Skeletal muscle tissue (tissue), 4 donors: Measurements from ENCODE around the gene RNLS. TPM values are rescaled to one million over a fixed set of nuclear protein-coding genes. Genes with fewer than 3 reads are reported as not detected.
"Not testable (repeated sequence)": the region's sequence is repeated elsewhere in the genome, so short reads cannot be mapped to it uniquely, and the experiment has no call there.

Experiments used
- H3K27ac ChIP-seq: one replicate; pipeline ENCODE4 v1.7.0; 2013; ENCODE audit warnings: mild to moderate bottlenecking, low read depth, low read length, inconsistent platforms
- H3K27me3 ChIP-seq, 3 donors: one replicate each; pipeline ENCODE4 v1.7.0; 2013; ENCODE audit warnings: low read length in 3 of 3; ENCODE audit not compliant: control insufficient read depth in 3 of 3, insufficient read depth in 3 of 3
- H3K36me3 ChIP-seq, 3 donors: one replicate each; pipeline ENCODE4 v1.7.0; 2013; ENCODE audit warnings: low read length in 3 of 3; ENCODE audit not compliant: control insufficient read depth in 3 of 3, insufficient read depth in 3 of 3
- H3K4me1 ChIP-seq, 3 donors: one replicate each; pipeline ENCODE4 v1.7.0; 2013; ENCODE audit warnings: low read length in 3 of 3, mild to moderate bottlenecking in 3 of 3; ENCODE audit not compliant: control insufficient read depth in 3 of 3, insufficient read depth in 3 of 3
- H3K4me3 ChIP-seq, 3 donors: one replicate each; pipeline ENCODE4 v1.7.0; 2013; ENCODE audit warnings: low read length in 3 of 3
- H3K9ac ChIP-seq, 3 donors: one replicate each; pipeline ENCODE4 v1.7.0; 2013; ENCODE audit warnings: low read length in 3 of 3, mild to moderate bottlenecking in 3 of 3, moderate library complexity in 2 of 3, low read depth in 1 of 3
- H3K9me3 ChIP-seq, 3 donors: one replicate each; pipeline ENCODE4 v1.7.0; 2013; ENCODE audit warnings: low read length in 3 of 3; ENCODE audit not compliant: control insufficient read depth in 3 of 3
- total RNA-seq: library from RNA; depleted of rRNA; stranded (reverse); fragments of >200 nt; gene quantifications from one replicate; pipeline ENCODE4 v1.2.3, GENCODE V29; 2014
- donor health status: Osteomylitis.

The RNLS gene
- total RNA-seq, 1 donor from 2014 or later, result 4.7 TPM

DNA sequence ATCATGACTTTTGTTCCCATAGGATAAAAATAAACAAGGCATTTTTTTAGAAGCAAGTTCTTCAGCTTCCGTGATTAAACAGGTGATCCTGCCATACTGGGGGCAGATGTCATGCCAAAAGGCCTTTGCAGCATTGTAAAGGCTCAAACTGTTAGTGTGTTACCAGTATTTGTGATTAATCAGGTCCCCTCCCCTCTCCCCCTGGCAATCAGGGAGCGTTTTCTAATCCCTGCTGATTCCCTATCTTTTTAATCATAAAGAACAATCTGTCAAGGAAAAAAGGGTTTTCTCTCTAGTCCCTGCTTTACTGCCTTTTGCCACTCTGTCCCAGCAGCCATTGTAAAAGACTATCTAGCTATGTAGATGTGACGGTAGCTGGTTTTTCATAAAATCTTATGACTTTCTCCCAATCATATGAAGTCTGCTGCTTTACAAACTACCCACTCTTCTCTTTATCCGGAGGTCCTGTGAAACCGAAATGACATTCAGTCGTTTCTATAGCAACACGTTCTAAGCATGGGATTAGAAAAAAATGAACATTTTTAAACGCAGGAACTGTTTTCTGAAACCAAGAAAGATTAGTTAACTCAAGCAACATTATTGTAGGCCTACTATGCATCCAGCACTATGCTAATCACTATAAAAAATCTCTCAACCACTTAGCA, 210.9 kb downstream of the RNLS start:
- no peaks in the 10 kb centered on the region for H3K36me3 ChIP-seq
- no peak overlapping the region for H3K27ac ChIP-seq
- H3K9me3 ChIP-seq, result no peaks in the 10 kb centered on the region
- no peak overlapping the region for H3K4me3 ChIP-seq
- no peak overlapping the region for H3K9ac ChIP-seq
- peaks cover 0 to 4% (median 0%) of the 10 kb centered on the region in 3 donors for H3K4me1 ChIP-seq
- H3K27me3 ChIP-seq, result no peaks in the 10 kb centered on the region

- no peaks in the 10 kb centered on the region for H3K27me3 ChIP-seq
- no peaks in the 10 kb centered on the region for H3K36me3 ChIP-seq
- H3K9ac ChIP-seq, result no peak overlapping the region
- no peaks in the 10 kb centered on the region for H3K9me3 ChIP-seq
- H3K4me1 ChIP-seq, result peaks cover 0 to 4% (median 0%) of the 10 kb centered on the region in 3 donors
- no peak overlapping the region for H3K4me3 ChIP-seq
- no peak overlapping the region for H3K27ac ChIP-seq
Measured at GRCh38 chr10:88370713-88371112, 212.4 kb downstream of the RNLS start.

DNA sequence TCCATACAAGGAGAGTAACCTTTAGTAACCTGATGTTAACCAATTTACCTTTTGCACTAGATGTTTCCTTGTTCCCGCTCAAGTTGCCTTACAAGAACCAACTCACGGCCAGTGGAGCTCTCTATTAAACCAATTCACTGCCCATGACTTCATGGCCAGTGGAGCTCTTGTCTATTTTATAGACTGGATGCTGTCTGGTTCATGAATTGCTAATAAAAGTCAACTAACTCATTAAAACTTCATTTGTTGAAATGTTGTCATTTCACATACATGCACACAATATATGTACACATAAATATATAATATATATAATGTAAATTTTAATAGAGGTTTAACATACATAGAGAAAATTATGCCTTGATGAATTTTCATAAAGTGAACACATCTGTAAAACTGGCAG, 216.3 kb downstream of the RNLS start:
- Histone ChIP-seq H3K4me1 (no peaks in the 10 kb centered on the region), H3K27ac (no peak overlapping the region), H3K27me3 (no peaks in the 10 kb centered on the region), H3K4me3 (no peak overlapping the region), H3K9me3 (no peaks in the 10 kb centered on the region), H3K36me3 (no peaks in the 10 kb centered on the region), H3K9ac (no peak overlapping the region)

- Histone ChIP-seq H3K27me3 (no peaks in the 10 kb centered on the region), H3K36me3 (no peaks in the 10 kb centered on the region), H3K9me3 (no peaks in the 10 kb centered on the region), H3K27ac (no peak overlapping the region), H3K4me1 (no peaks in the 10 kb centered on the region), H3K9ac (no peak overlapping the region), H3K4me3 (no peak overlapping the region)
Measured at GRCh38 chr10:88361995-88362807, 220.9 kb downstream of the RNLS start.

GRCh38 chr10:88361494-88361893, 221.6 kb downstream of the RNLS start:
- Histone ChIP-seq H3K36me3 (no peaks in the 10 kb centered on the region), H3K9me3 (no peaks in the 10 kb centered on the region), H3K27ac (no peak overlapping the region), H3K4me3 (no peak overlapping the region), H3K4me1 (no peaks in the 10 kb centered on the region), H3K27me3 (no peaks in the 10 kb centered on the region), H3K9ac (no peak overlapping the region)

- not testable (repeated sequence) for H3K36me3 ChIP-seq, H3K9me3 ChIP-seq, H3K9ac ChIP-seq, H3K27ac ChIP-seq, H3K4me3 ChIP-seq, H3K27me3 ChIP-seq, H3K4me1 ChIP-seq
Measured at GRCh38 chr10:88355750-88356149, 227.4 kb downstream of the RNLS start.

GRCh38 chr10:88347597-88348304, 235.4 kb downstream of the RNLS start:
- no peak overlapping the region for H3K4me3 ChIP-seq
- no peaks in the 10 kb centered on the region for H3K36me3 ChIP-seq
- H3K27ac ChIP-seq, result no peak overlapping the region

GRCh38 chr10:88347022-88347421, 236.1 kb downstream of the RNLS start:
- H3K36me3 ChIP-seq, result no peaks in the 10 kb centered on the region
- H3K4me3 ChIP-seq, result no peak overlapping the region
- no peaks in the 10 kb centered on the region for H3K27me3 ChIP-seq
- H3K27ac ChIP-seq, result no peak overlapping the region
- H3K4me1 ChIP-seq, result peaks cover 0 to 2% (median 0%) of the 10 kb centered on the region in 3 donors
- no peaks in the 10 kb centered on the region for H3K9me3 ChIP-seq
- no peak overlapping the region for H3K9ac ChIP-seq

More at GRCh38 chr10:88347597-88348304, 235.4 kb downstream of the RNLS start:
- H3K27me3 ChIP-seq, result no peaks in the 10 kb centered on the region
- no peaks in the 10 kb centered on the region for H3K9me3 ChIP-seq
- peaks cover 0 to 2% (median 0%) of the 10 kb centered on the region in 3 donors for H3K4me1 ChIP-seq
- no peak overlapping the region for H3K9ac ChIP-seq

DNA sequence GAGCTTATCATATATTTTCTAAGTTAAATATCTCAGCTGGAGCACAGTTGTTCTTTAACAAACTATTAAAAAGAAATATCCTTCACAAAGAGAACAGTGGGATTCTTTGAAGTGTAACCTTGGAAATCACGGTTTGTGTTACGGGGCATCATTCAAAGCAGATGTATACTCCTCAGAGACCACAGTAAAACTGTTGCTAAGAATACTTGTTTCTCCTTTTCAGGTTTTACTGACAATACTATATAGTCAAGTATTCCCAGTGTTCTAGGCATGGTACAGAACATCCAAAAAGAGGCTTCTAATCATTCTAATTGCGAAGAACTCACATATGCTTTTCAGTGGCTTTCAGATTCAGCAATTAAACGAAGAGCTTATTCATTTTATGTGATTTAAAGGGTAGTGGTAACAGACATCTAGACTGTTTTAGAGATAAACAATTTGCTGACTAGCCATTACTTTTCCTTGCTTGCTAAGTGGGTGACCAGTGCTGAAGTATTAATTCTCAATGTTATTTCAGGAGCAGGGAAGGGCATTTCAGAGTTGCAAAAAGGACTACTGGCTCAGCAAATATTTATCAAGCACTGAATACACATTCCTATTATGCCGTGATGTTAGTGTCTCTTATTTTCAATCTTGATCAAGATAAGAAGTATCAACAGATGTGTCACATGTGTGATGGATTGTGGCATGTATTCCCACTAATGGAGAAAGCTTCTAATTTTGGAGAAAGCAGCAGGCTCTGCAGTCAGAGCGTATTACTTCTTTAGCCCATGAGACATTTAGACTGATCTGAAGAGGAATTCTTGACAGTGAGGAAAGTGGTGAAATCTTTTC, 236.8 kb downstream of the RNLS start:
- Histone ChIP-seq H3K27me3 (no peaks in the 10 kb centered on the region), H3K9ac (no peak overlapping the region), H3K27ac (no peak overlapping the region), H3K9me3 (no peaks in the 10 kb centered on the region), H3K4me3 (no peak overlapping the region), H3K4me1 (peaks cover 0 to 2% (median 0%) of the 10 kb centered on the region in 3 donors), H3K36me3 (no peaks in the 10 kb centered on the region)
